ENCODE measurements around the gene MLST8. TPM values are rescaled to one million over a fixed set of nuclear protein-coding genes. Genes with fewer than 3 reads are reported as not detected.

Gene MLST8
- total and polyA plus RNA-seq, 7 donors: 18.8 to 60.5 (median 35.0) TPM

- TF ChIP-seq CTCF (IDR thresholded peaks at IDR 0.05): no peak
- H3K4me1 ChIP-seq: no peaks in the 10 kb centered on the region
- H3K27ac ChIP-seq: no peak overlapping the region
- peaks cover 3 to 81% of the 10 kb centered on the region in 2 donors for H3K36me3 ChIP-seq (ENCODE audit: insufficient read depth in 1 of 2, low read depth in 1 of 2)
- no peaks in the 10 kb centered on the region for H3K9me3 ChIP-seq
- no peaks in the 10 kb centered on the region for H3K27me3 ChIP-seq (ENCODE audit: insufficient read depth in 3 of 3, low read length in 2 of 3)
- no peak for DNase-seq
- H3K4me3 ChIP-seq: no peak overlapping the region
- intact Hi-C loops (cut with DNase I): no loop called here
- no peak for ATAC-seq
- 93 to 94% (median 94%) methylated on average over 23 to 28 of the region's 28 CpGs for WGBS, 3 donors
Observed at GRCh38 chr16:2171601-2172178, 33.6 kb upstream of the MLST8 start.

DNA sequence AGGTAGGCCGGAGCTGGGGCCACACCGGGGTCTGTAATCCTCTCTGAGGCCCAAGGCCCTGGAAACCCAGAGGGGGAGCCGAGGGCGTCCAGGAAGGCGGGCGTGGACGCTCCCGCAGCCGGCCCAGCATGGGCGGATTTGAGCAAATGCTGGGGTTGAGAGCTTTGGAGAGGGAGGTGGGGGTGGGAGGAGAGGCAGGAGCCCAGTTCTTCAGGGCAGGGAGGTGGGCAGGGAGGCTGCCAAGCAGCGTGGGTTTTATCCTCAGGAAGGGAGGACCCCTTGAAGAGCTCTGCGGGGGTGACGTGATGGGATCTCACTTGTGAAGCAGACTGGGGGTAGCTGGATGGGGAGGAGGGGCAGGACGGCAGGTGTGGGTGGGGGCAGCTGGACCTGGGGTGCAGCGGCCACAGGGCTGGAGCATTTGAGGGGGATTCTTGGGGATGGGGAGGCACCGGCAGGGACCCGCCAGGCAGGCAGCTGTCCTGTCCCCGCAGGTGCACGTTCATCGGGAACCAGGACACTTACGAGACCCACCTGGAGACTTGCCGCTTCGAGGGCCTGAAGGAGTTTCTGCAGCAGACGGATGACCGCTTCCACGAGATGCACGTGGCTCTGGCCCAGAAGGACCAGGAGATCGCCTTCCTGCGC is 32.4 kb upstream of the MLST8 start:
- no peaks in the 10 kb centered on the region for H3K9me3 ChIP-seq
- no peaks in the 10 kb centered on the region for H3K27me3 ChIP-seq (ENCODE audit: insufficient read depth in 3 of 3, low read length in 2 of 3)
- no peaks in the 10 kb centered on the region for H3K4me1 ChIP-seq
- WGBS, 3 donors: 92 to 96% (median 93%) methylated on average over 28 to 29 of the region's 29 CpGs
- DNase-seq (no peak), ATAC-seq (no peak)
- peaks cover 6 to 83% of the 10 kb centered on the region in 2 donors for H3K36me3 ChIP-seq (ENCODE audit: insufficient read depth in 1 of 2, low read depth in 1 of 2)
- intact Hi-C loops (cut with DNase I): no loop called here
- H3K4me3 ChIP-seq: no peak overlapping the region
- H3K27ac ChIP-seq: no peak overlapping the region
- no peak for TF ChIP-seq CTCF (IDR thresholded peaks at IDR 0.05)

DNA sequence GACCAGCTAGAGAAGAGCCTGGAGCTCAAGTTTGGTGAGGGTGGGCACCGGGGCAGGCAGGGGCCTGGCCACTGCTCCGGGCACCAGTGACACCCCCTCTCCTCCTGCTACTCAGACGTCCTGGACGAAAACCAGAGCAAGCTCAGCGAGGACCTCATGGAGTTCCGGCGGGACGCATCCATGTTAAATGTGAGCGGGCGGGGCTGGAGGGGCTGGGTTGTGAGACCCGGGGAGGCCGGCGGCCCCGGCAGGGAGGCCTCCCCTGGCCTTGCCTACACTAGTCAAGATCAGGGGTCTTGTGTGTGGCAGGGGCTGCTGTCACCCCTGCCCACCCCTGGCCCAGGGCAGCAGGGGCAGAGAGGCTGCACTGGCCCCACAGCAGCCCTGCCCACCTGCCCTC is 31.9 kb upstream of the MLST8 start:
- Histone ChIP-seq H3K4me3 (no peak overlapping the region), H3K27me3 (ENCODE audit: insufficient read depth in 3 of 3, low read length in 2 of 3) (no peaks in the 10 kb centered on the region), H3K27ac (no peak overlapping the region), H3K36me3 (ENCODE audit: insufficient read depth in 1 of 2, low read depth in 1 of 2) (peaks cover 3 to 84% of the 10 kb centered on the region in 2 donors), H3K9me3 (no peaks in the 10 kb centered on the region), H3K4me1 (no peaks in the 10 kb centered on the region)
- no peak for TF ChIP-seq CTCF (IDR thresholded peaks at IDR 0.05)
- DNase-seq: no peak
- ATAC-seq: no peak
- intact Hi-C loops (cut with DNase I): no loop called here
- 85 to 93% (median 87%) methylated on average over 11 to 14 of the region's 14 CpGs for WGBS, 3 donors

DNA sequence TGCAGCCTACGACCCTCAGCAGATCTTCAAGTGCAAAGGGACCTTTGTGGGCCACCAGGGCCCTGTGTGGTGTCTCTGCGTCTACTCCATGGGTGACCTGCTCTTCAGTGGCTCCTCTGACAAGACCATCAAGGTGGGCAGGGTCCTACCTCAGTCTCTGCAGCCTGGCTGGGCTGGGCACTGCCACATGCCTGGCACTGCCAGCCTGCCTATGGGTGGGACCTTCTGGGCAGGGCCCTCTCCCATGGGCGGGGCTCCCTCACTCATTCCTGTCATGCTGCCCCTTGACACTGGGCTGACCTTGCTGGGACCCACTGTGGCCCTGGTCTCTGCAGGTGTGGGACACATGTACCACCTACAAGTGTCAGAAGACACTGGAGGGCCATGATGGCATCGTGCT is 31.3 kb upstream of the MLST8 start:
- 83 to 94% (median 93%) methylated on average over 4 of the region's 4 CpGs for WGBS, 3 donors
- ATAC-seq: no peak
- no peak for TF ChIP-seq CTCF (IDR thresholded peaks at IDR 0.05)
- peaks cover 3 to 84% of the 10 kb centered on the region in 2 donors for H3K36me3 ChIP-seq (ENCODE audit: insufficient read depth in 1 of 2, low read depth in 1 of 2)
- DNase-seq: no peak
- no peaks in the 10 kb centered on the region for H3K9me3 ChIP-seq
- H3K4me3 ChIP-seq: no peak overlapping the region
- intact Hi-C loops (cut with DNase I): no loop called here
- no peak overlapping the region for H3K27ac ChIP-seq
- H3K4me1 ChIP-seq: no peaks in the 10 kb centered on the region
- no peaks in the 10 kb centered on the region for H3K27me3 ChIP-seq (ENCODE audit: insufficient read depth in 3 of 3, low read length in 2 of 3)
